ENCODE results near the gene TMEM63B. TPM values are rescaled to one million over a fixed set of nuclear protein-coding genes. Genes with fewer than 3 reads are reported as not detected.

The TMEM63B gene
- total RNA-seq = 12.7 and 19.3 TPM in 2 replicates

GRCh38 chr6:44127186-44128019 lies at the start of gene TMEM63B, which contains the start of gene MRPL14:
TMEM63B (plus strand) TSS chr6:44127554; CDS start chr6:44134585, 7,031 bp downstream.
MRPL14 (minus strand) TSS chr6:44127452; CDS start chr6:44116611, 10,841 bp downstream.

GRCh38 chr6:44158770-44159228 lies 31.4 kb downstream of the TMEM63B start, which contains the start of gene CAPN11:
CAPN11 (plus strand) TSS chr6:44158820; CDS start chr6:44158849, 29 bp downstream.

Other genes starting within 250 kb of the TMEM63B start
- 83.2 and 136 TPM in 2 replicates for gene MRPL14, start 102 bp upstream of the TMEM63B start, total RNA-seq
- gene CAPN11, start 31.3 kb downstream of the TMEM63B start, total RNA-seq = 3.0 and 4.2 TPM in 2 replicates
- under 0.01 TPM in 1 of 2 replicates, not detected in the other for gene MYMX, start 89.4 kb downstream of the TMEM63B start, total RNA-seq
- 51.7 and 68.9 TPM in 2 replicates for gene SLC29A1, start 96.0 kb downstream of the TMEM63B start, total RNA-seq
- 888 and 963 TPM in 2 replicates for gene HSP90AB1, start 119.5 kb downstream of the TMEM63B start, total RNA-seq
- 47.3 and 59.8 TPM in 2 replicates for gene SLC35B2, start 130.0 kb downstream of the TMEM63B start, total RNA-seq
- 10.4 and 28.7 TPM in 2 replicates for gene NFKBIE, start 138.0 kb downstream of the TMEM63B start, total RNA-seq
- under 0.01 TPM in 1 of 2 replicates, not detected in the other for gene TMEM151B, start 142.9 kb downstream of the TMEM63B start, total RNA-seq
- gene AARS2, start 185.8 kb downstream of the TMEM63B start, total RNA-seq = 17.9 and 21.7 TPM in 2 replicates
- not detected in 2 replicates for gene SPATS1, start 215.1 kb downstream of the TMEM63B start, total RNA-seq